AG04449 (cell line): Measurements from ENCODE around the gene BRME1.

ENCODE experiments used
- CTCF ChIA-PET: fragments of 350-600 bp; formaldehyde crosslinking; extraction: SDS; loops from one replicate; lab custom pipeline; 2021; ENCODE audit warnings: antibody characterized with exemption; lab: Yijun Ruan, JAX
- POLR2A ChIA-PET: fragments of 400-600, 350-600 bp; formaldehyde crosslinking; extraction: SDS; loops from one replicate; lab custom pipeline; 2020; ENCODE audit warnings: antibody characterized with exemption, inconsistent platforms; lab: Yijun Ruan, JAX
- DNase-seq: peaks from one replicate; pipeline ENCODE4 v3.0.0-alpha.2; 2010; ENCODE audit warnings: low read depth, low spot score
- H3K4me3 ChIP-seq: 2 replicates; pipeline ENCODE4 v1.5.1; 2011; ENCODE audit warnings: low read depth, mild to moderate bottlenecking, control low read depth, low read length
- CTCF ChIP-seq: IDR thresholded peaks from one replicate; pipeline ENCODE4 v1.5.1; 2011; ENCODE audit warnings: mild to moderate bottlenecking, moderate library complexity, low read length, control low read depth, inconsistent platforms; ENCODE audit not compliant: insufficient read depth; ENCODE audit errors: missing control alignments

Gene BRME1

GRCh38 chr19:13846557-13847406, 59.1 kb downstream of the BRME1 start:
- no peak for DNase-seq
- H3K4me3 ChIP-seq: peak overlapping the region; percentile 60
- ChIA-PET CTCF (interaction anchor here (0.5 to 1.5 kb wide), 4 partner anchors 13 to 252 kb away, joined by 3 to 6 read pairs (median 4); no protein-coding TSS in a partner anchor), POLR2A (interaction anchor here (0.6 to 2.5 kb wide), 7 partner anchors 9 to 403 kb away, joined by 3 to 37 read pairs (median 4); partner anchors contain the start of genes MRI1 and ZSWIM4)
- no peak for TF ChIP-seq CTCF

DNA sequence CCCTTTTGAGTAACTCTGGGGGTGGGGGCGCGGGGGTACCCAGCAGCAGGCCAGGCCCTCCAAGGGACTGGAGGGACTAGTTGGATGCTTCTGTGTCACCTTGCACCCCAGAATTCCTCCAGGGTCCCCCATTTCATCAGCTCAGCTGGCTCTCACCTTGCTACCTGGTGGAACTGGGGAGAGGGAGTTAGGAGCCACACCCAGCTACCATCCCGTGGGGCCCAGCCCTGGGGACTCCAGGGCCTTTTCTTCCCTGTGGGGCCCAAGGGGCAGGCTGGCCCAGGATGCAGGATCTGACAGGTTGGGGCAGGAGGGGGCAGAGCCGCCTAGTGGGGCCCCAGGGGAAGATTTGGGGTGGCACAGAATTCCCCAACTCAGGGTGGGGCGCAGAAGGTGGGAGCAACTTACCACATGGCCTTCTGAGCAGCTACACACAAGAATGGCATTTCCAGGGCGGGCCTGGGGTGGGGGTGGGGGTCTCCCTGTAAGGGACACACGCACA, 61.7 kb downstream of the BRME1 start:
- TF ChIP-seq CTCF: no peak
- ChIA-PET CTCF (no interaction called here), POLR2A (interaction anchor here (0.5 to 0.9 kb wide), 2 partner anchors 17 to 76 kb away, joined by 3 read pairs; no protein-coding TSS in a partner anchor)
- no peak for DNase-seq
- no peak overlapping the region for H3K4me3 ChIP-seq

- POLR2A ChIA-PET: interaction anchor here (0.9 kb wide), 1 partner anchor 75 kb away, joined by 3 read pairs; no protein-coding TSS in a partner anchor
Measured at GRCh38 chr19:13843104-13843921, 62.6 kb downstream of the BRME1 start.

GRCh38 chr19:13842291-13843103, 63.4 kb downstream of the BRME1 start:
- H3K4me3 ChIP-seq: peak overlapping the region; percentile 91
- ChIA-PET POLR2A (interaction anchor here (1.0 to 9.0 kb wide), 3 partner anchors 11 to 20 kb away, joined by 5 to 149 read pairs (median 102); no protein-coding TSS in a partner anchor), CTCF (interaction anchor here (0.9 to 1.6 kb wide), 3 partner anchors 8 to 20 kb away, joined by 3 to 13 read pairs (median 4); no protein-coding TSS in a partner anchor)
- DNase-seq: no peak
- no peak for TF ChIP-seq CTCF

More at GRCh38 chr19:13843104-13843921, 62.6 kb downstream of the BRME1 start:
- peak overlapping the region; percentile 63 for H3K4me3 ChIP-seq
- DNase-seq: no peak
- no peak for TF ChIP-seq CTCF
- CTCF ChIA-PET: no interaction called here

GRCh38 chr19:13841962-13842290, 64.0 kb downstream of the BRME1 start:
- TF ChIP-seq CTCF: no peak
- peak overlapping the region; percentile 91 for H3K4me3 ChIP-seq
- ChIA-PET CTCF (interaction anchor here (0.9 to 1.6 kb wide), 3 partner anchors 8 to 20 kb away, joined by 3 to 13 read pairs (median 4); no protein-coding TSS in a partner anchor), POLR2A (interaction anchor here (0.8 to 9.0 kb wide), 5 partner anchors 11 to 276 kb away, joined by 3 to 149 read pairs (median 5); no protein-coding TSS in a partner anchor)
- DNase-seq: no peak
